SK-N-SH treated with all-trans-retinoic acid at 6 μM for 48 hours (cell line): ENCODE measurements around the gene OR6C3.

Experiments
- ISL1 ChIP-seq: fragments of 250-450 bp; sonication (Bioruptor Pico); IDR thresholded peaks from 2 replicates; pipeline ENCODE4 v2.1.2; 2022; ENCODE audit warnings: mild to moderate bottlenecking, moderate library complexity
- RARB ChIP-seq: fragments of 250-450 bp; sonication (Bioruptor Pico); IDR thresholded peaks from 2 replicates; pipeline ENCODE4 v1.8.0; 2021; ENCODE audit warnings: mild to moderate bottlenecking, moderate library complexity
- TCF4 ChIP-seq: fragments of 250-450 bp; sonication (Bioruptor Pico); IDR thresholded peaks from 2 replicates; pipeline ENCODE4 v1.8.0; 2021; ENCODE audit warnings: mild to moderate bottlenecking, moderate library complexity, borderline replicate concordance
- ZFP3 ChIP-seq: fragments of 250-450 bp; sonication (Bioruptor Pico); IDR thresholded peaks from 2 replicates; pipeline ENCODE4 v1.5.0; 2020; ENCODE audit warnings: mild to moderate bottlenecking, moderate library complexity
- ZNF565 ChIP-seq: fragments of 450-650 bp; formaldehyde crosslinking; conservative IDR thresholded peaks from 2 replicates; pipeline ENCODE4 v1.5.0; 2020; ENCODE audit warnings: low read depth, mild to moderate bottlenecking, moderate library complexity

DNA sequence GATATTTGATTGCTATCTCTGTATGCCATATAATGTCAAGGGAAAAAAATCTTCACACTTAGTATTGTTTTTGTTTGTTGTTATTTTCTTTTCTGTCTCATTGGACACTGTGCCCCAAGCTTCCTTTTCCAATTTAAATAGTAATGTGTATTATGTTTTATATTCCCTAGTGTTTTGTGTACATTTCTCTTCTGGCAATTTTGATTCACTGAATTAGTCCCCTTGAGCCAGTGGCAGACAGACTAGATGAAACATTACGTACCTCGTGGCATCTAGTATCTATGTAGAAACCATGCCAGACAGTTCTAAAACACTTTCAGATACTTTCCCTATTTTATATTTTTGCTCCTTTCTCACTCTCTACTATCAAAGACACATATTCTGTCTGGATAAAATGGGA is 16.5 kb upstream of the OR6C3 start, which contains the start of gene OR6C1:
- TF ChIP-seq ZFP3 (CRISPR knock-in tag) (no peak), ZNF565 (no peak), ISL1 (CRISPR knock-in tag) (no peak), RARB (no peak), TCF4 (CRISPR knock-in tag) (no peak)
